CD14-positive monocyte (primary cell): ENCODE results near the gene ENPP6. TPM values are rescaled to one million over a fixed set of nuclear protein-coding genes. Genes with fewer than 3 reads are reported as not detected.

Experiments
- DNase-seq, 3 donors: peaks; one replicate each; pipeline ENCODE4 v3.0.0-alpha.2; 2011 to 2022
- H2AFZ ChIP-seq: 2 replicates; pipeline ENCODE4 v1.6.0; 2012; ENCODE audit warnings: mild to moderate bottlenecking, low read depth, low read length, inconsistent platforms; ENCODE audit not compliant: insufficient read depth, poor library complexity, severe bottlenecking
- H3K27ac ChIP-seq, 2 donors: 1 replicate in 1 of 2; 2 replicates in 1 of 2; pipeline ENCODE4 v1.5.1; 2012 to 2013; ENCODE audit warnings: low read length in 2 of 2, control low read depth in 1 of 2, inconsistent platforms in 1 of 2, low read depth in 1 of 2, mild to moderate bottlenecking in 1 of 2
- H3K27me3 ChIP-seq, 2 donors: one replicate each; pipeline versions ENCODE4 v1.6.0 to v1.6.1; 2011 to 2013; ENCODE audit warnings: low read length in 2 of 2; ENCODE audit not compliant: control insufficient read depth in 2 of 2, insufficient read depth in 2 of 2
- H3K36me3 ChIP-seq, 2 donors: replicated peaks in 1 of 2; 1 replicate in 1 of 2; 2 replicates in 1 of 2; pipeline versions ENCODE4 v1.5.1 to v1.6.1; 2012 to 2013; ENCODE audit warnings: low read length in 2 of 2, control low read depth in 1 of 2, inconsistent platforms in 1 of 2, mild to moderate bottlenecking in 1 of 2; ENCODE audit not compliant: insufficient read depth in 2 of 2, control insufficient read depth in 1 of 2
- H3K4me1 ChIP-seq, 2 donors: 1 replicate in 1 of 2; 2 replicates in 1 of 2; pipeline versions ENCODE4 v1.5.1 to v1.6.1; 2012 to 2013; ENCODE audit warnings: low read length in 2 of 2, control low read depth in 1 of 2, inconsistent platforms in 1 of 2, mild to moderate bottlenecking in 1 of 2, moderate library complexity in 1 of 2; ENCODE audit not compliant: insufficient read depth in 2 of 2, control insufficient read depth in 1 of 2
- H3K4me2 ChIP-seq: replicated peaks from 2 replicates; pipeline ENCODE3; 2012; ENCODE audit warnings: low read length, moderate library complexity, mild to moderate bottlenecking; ENCODE audit not compliant: poor library complexity, severe bottlenecking; ENCODE audit errors: extremely low read depth
- H3K4me3 ChIP-seq, 3 experiments: fragments of 200-600 bp in 1 of 3; sonication (generic) in 1 of 3; replicated peaks in 1 of 3; 1 replicate in 2 of 3; 2 replicates in 1 of 3; pipeline ENCODE4 v1.5.1; 2011 to 2013; ENCODE audit warnings: low read length in 3 of 3, mild to moderate bottlenecking in 3 of 3, control low read depth in 2 of 3, low read depth in 2 of 3, inconsistent platforms in 1 of 3, moderate library complexity in 1 of 3
- H3K79me2 ChIP-seq: 2 replicates; pipeline ENCODE4 v1.6.0; 2012; ENCODE audit warnings: mild to moderate bottlenecking, control low read depth, inconsistent platforms, low read length, moderate library complexity; ENCODE audit not compliant: insufficient read depth
- H3K9ac ChIP-seq: 2 replicates; pipeline ENCODE4 v1.6.0; 2017; ENCODE audit warnings: low read length, mild to moderate bottlenecking; ENCODE audit not compliant: insufficient read depth, poor library complexity, severe bottlenecking
- H3K9me3 ChIP-seq, 2 donors: replicated peaks in 1 of 2; 1 replicate in 1 of 2; 2 replicates in 1 of 2; pipeline versions ENCODE4 v1.5.1 to v1.6.1; 2012 to 2013; ENCODE audit warnings: low read length in 2 of 2, control low read depth in 1 of 2; ENCODE audit not compliant: control insufficient read depth in 1 of 2, insufficient read depth in 1 of 2
- H4K20me1 ChIP-seq: 2 replicates; pipeline ENCODE4 v1.6.0; 2012; ENCODE audit warnings: mild to moderate bottlenecking, low read length, control low read depth, moderate library complexity; ENCODE audit not compliant: insufficient read depth
- H3K27ac Mint-ChIP-seq, 7 donors: one replicate each; pipeline ENCODE4 v1.8.0; 2020; ENCODE audit warnings: mild to moderate bottlenecking in 7 of 7, mixed read lengths in 7 of 7, moderate library complexity in 6 of 7, inconsistent platforms in 2 of 7
- H3K27me3 Mint-ChIP-seq, 3 donors: one replicate each; pipeline ENCODE4 v1.8.0; 2021 to 2022; ENCODE audit warnings: low read depth in 3 of 3, mild to moderate bottlenecking in 3 of 3, mixed read lengths in 3 of 3, moderate library complexity in 3 of 3, inconsistent platforms in 1 of 3
- H3K36me3 Mint-ChIP-seq, 2 donors: one replicate each; pipeline ENCODE4 v1.8.0; 2020; ENCODE audit warnings: mixed read lengths in 2 of 2, inconsistent platforms in 1 of 2, mild to moderate bottlenecking in 1 of 2
- H3K4me1 Mint-ChIP-seq: one replicate; pipeline ENCODE4 v1.8.0; 2020; ENCODE audit warnings: mild to moderate bottlenecking, mixed read lengths
- H3K4me3 Mint-ChIP-seq, 2 donors: one replicate each; pipeline ENCODE4 v1.8.0; 2020; ENCODE audit warnings: mild to moderate bottlenecking in 2 of 2, mixed read lengths in 2 of 2, moderate library complexity in 1 of 2
- H3K9me3 Mint-ChIP-seq, 7 donors: one replicate each; pipeline ENCODE4 v1.8.0; 2020 to 2022; ENCODE audit warnings: mixed read lengths in 7 of 7, mild to moderate bottlenecking in 6 of 7, moderate library complexity in 6 of 7, inconsistent platforms in 2 of 7
- CTCF ChIP-seq: fragments of 200-600 bp; IDR thresholded peaks from one replicate; pipeline ENCODE4 v1.8.0; 2022; ENCODE audit warnings: antibody characterized with exemption, mild to moderate bottlenecking
- WGBS: methylation state at CpG from one replicate; pipeline ENCODE4 v1.1.5; 2013; ENCODE audit warnings: missing lambda C conversion rate; ENCODE audit not compliant: insufficient coverage; 5-methylcytosine and 5-hydroxymethylcytosine counted together
- intact Hi-C, 2 donors: fragments of 100-400 bp; cut with micrococcal nuclease; formaldehyde crosslinking; loops; one replicate each; pipeline versions ENCODE4 v1.15.0 to v1.15.1; 2023
- polyA minus RNA-seq: library from RNA; depleted of rRNA, polyadenylated mRNA; stranded (reverse); fragments of >200 nt; gene quantifications from 2 replicates; pipeline ENCODE4 v1.2.3, GENCODE V29; 2012
- polyA plus RNA-seq, 3 donors: library from polyadenylated mRNA; depleted of rRNA in 1 of 3; unstranded in 2 of 3; stranded (reverse) in 1 of 3; fragments of 300-500 nt in 2 of 3; fragments of >200 nt in 1 of 3; fragmentation: Illumina TruSeq in 2 of 3; gene quantifications; 1 replicate in 2 of 3; 2 replicates in 1 of 3; pipeline ENCODE4 v1.2.3, GENCODE V29; 2012 to 2021
- total RNA-seq, 12 experiments: library from RNA in 1 of 12; stranded (reverse) in 1 of 12; fragments of 120-200 nt in 1 of 12; gene quantifications; one replicate each; pipeline ENCODE4 v1.2.4 and lab custom pipeline; 2013 to 2026; ENCODE audit warnings: mixed read lengths in 6 of 12, inconsistent platforms in 1 of 12

The ENPP6 gene
- total RNA-seq (2013): 0.10 TPM
- polyA plus RNA-seq (under 1 TPM in 1 of 3 donors, not detected in 2; 0.05 TPM), polyA minus RNA-seq (not detected in 2 replicates), total RNA-seq (lab: John Stamatoyannopoulos, UW) (0 to 1.2 (median 0) reads per million in 11 experiments)

- TF ChIP-seq CTCF: no peak
- H3K36me3 Mint-ChIP-seq: no peaks in the 10 kb centered on the region
- H3K4me1 ChIP-seq: no peaks in the 10 kb centered on the region
- no peak within 1 kb of the TSS for H3K9ac ChIP-seq
- no peak within 1 kb of the TSS for H3K27ac ChIP-seq
- no peak within 1 kb of the TSS for H3K4me2 ChIP-seq
- DNase-seq: no peak
- H3K27me3 ChIP-seq: peaks cover 0 to 5% of the 10 kb centered on the region in 2 donors
- H2AFZ ChIP-seq: no peak within 1 kb of the TSS
- intact Hi-C loops: no loop called here
- H3K27me3 Mint-ChIP-seq: peaks cover 5 to 7% (median 6%) of the 10 kb centered on the region in 3 donors
- H3K4me3 Mint-ChIP-seq: no peak within 1 kb of the TSS
- H3K9me3 Mint-ChIP-seq: peaks cover 0 to 4% (median under 1%) of the 10 kb centered on the region in 7 donors
- 97% methylated on average over 6 of the region's 8 CpGs for WGBS
- H3K36me3 ChIP-seq: no peaks in the 10 kb centered on the region
- H4K20me1 ChIP-seq: no peaks in the 10 kb centered on the region
- H3K9me3 ChIP-seq: no peaks in the 10 kb centered on the region
- H3K4me3 ChIP-seq: no peak within 1 kb of the TSS
- H3K27ac Mint-ChIP-seq: peak within 1 kb of the TSS in 1 of 7 donors; percentile 16
- H3K79me2 ChIP-seq: no peaks in the 10 kb centered on the region
- H3K4me1 Mint-ChIP-seq: no peaks in the 10 kb centered on the region
These were observed at the start of gene ENPP6 for GRCh38 chr4:184217634-184218033. Gene ENPP6 (minus strand): TSS chr4:184217873. CDS start chr4:184217819, 54 bp downstream.

GRCh38 chr4:184267206-184267608 lies 49.5 kb upstream of the ENPP6 start:
- Mint-ChIP-seq H3K4me3 (peak overlapping the region in 1 of 2 donors; percentile 69), H3K4me1 (peaks cover 41% of the 10 kb centered on the region), H3K27me3 (peaks cover 1 to 3% (median 3%) of the 10 kb centered on the region in 3 donors), H3K36me3 (no peaks in the 10 kb centered on the region), H3K27ac (peak overlapping the region; percentile 89 to 98 (median 97)), H3K9me3 (peaks cover 0 to 9% (median 0%) of the 10 kb centered on the region in 7 donors)
- intact Hi-C loops: loop anchor here in 1 of 2 donors (10.0 kb wide), 3 partner anchors 78 to 378 kb away; partner anchors contain the start of genes CASP3 and PRIMPOL
- DNase-seq: no peak
- Histone ChIP-seq H4K20me1 (no peaks in the 10 kb centered on the region), H3K36me3 (no peaks in the 10 kb centered on the region), H3K4me1 (peaks cover 22 to 35% of the 10 kb centered on the region in 2 donors), H3K27ac (peak overlapping the region; percentile 83 to 92), H3K4me2 (no peak overlapping the region), H2AFZ (no peak overlapping the region), H3K4me3 (no peak overlapping the region), H3K27me3 (no peaks in the 10 kb centered on the region), H3K9ac (no peak overlapping the region), H3K9me3 (peaks cover 0 to 4% of the 10 kb centered on the region in 2 donors), H3K79me2 (no peaks in the 10 kb centered on the region)
- TF ChIP-seq CTCF: no peak
- no CpG with 5 or more reads among the region's 1 CpG for WGBS
